IMR-90 (cell line): ENCODE results near the gene TARBP2. TPM values are rescaled to one million over a fixed set of nuclear protein-coding genes. Genes with fewer than 3 reads are reported as not detected.

ENCODE experiments used
- ATAC-seq: fragments of 200-7000 bp; cut with Tn5 transposase; 2 replicates; pipeline ENCODE4 v1.9.1; 2020; ENCODE audit warnings: low read depth, mild to moderate bottlenecking, moderate library complexity
- BruUV-seq: library from RNA; stranded (reverse); fragments of 400-500 nt; replicated peaks from 2 replicates; lab custom pipeline; 2021; lab: Mats Ljungman, UMichigan
- CTCF ChIA-PET: fragments of 300-600 bp; formaldehyde crosslinking; extraction: SDS; loops from one replicate; lab custom pipeline; 2021; ENCODE audit warnings: antibody characterized with exemption; lab: Yijun Ruan, JAX
- POLR2A ChIA-PET: fragments of 300-600 bp; sonication (Branson Sonifier 250); formaldehyde crosslinking; loops from one replicate; lab custom pipeline; 2022; ENCODE audit warnings: antibody characterized with exemption; ENCODE audit not compliant: unreplicated experiment; lab: Charles Lee
- DNase-seq: peaks from one replicate; pipeline ENCODE4 v3.0.0; 2013
- H2AFZ ChIP-seq: replicated peaks from 2 replicates; pipeline ENCODE3; 2013; ENCODE audit warnings: low read length, mild to moderate bottlenecking; ENCODE audit not compliant: poor library complexity
- H2AK5ac ChIP-seq: 2 replicates; pipeline ENCODE4 v1.6.1; 2013; ENCODE audit warnings: low read depth, low read length, inconsistent platforms
- H2AK9ac ChIP-seq: replicated peaks from 2 replicates; pipeline ENCODE3; 2013; ENCODE audit warnings: mild to moderate bottlenecking, low read depth, low read length, moderate library complexity; ENCODE audit not compliant: poor library complexity
- H2BK120ac ChIP-seq: 2 replicates; pipeline ENCODE4 v1.6.1; 2013; ENCODE audit warnings: low read depth, low read length, inconsistent platforms
- H2BK15ac ChIP-seq: 3 replicates; pipeline ENCODE4 v1.6.1; 2013; ENCODE audit warnings: low read depth, low read length, inconsistent platforms
- H2BK20ac ChIP-seq: 2 replicates; pipeline ENCODE4 v1.6.1; 2013; ENCODE audit warnings: low read depth, mild to moderate bottlenecking, inconsistent platforms, low read length, moderate library complexity
- H2BK5ac ChIP-seq: 2 replicates; pipeline ENCODE4 v1.6.1; 2013; ENCODE audit warnings: mild to moderate bottlenecking, low read depth, low read length, inconsistent platforms; ENCODE audit not compliant: poor library complexity, severe bottlenecking
- H3K14ac ChIP-seq: replicated peaks from 2 replicates; pipeline ENCODE4 v1.6.1; 2013; ENCODE audit warnings: low read depth, low read length, inconsistent platforms
- H3K18ac ChIP-seq: 2 replicates; pipeline ENCODE4 v1.6.1; 2013; ENCODE audit warnings: low read depth, low read length, control low read depth
- H3K23ac ChIP-seq: 2 replicates; pipeline ENCODE4 v1.6.1; 2013; ENCODE audit warnings: low read depth, low read length, inconsistent platforms
- H3K27ac ChIP-seq: 2 replicates; pipeline ENCODE4 v1.5.1; 2013; ENCODE audit warnings: mild to moderate bottlenecking, control low read depth, low read length; ENCODE audit not compliant: insufficient read depth
- H3K27me3 ChIP-seq: 2 replicates; pipeline ENCODE4 v1.6.1; 2013; ENCODE audit warnings: low read length; ENCODE audit not compliant: control insufficient read depth, insufficient read depth
- H3K36me3 ChIP-seq: 2 replicates; pipeline ENCODE4 v1.6.1; 2013; ENCODE audit warnings: low read length, mixed read lengths; ENCODE audit not compliant: control insufficient read depth, insufficient read depth
- H3K4ac ChIP-seq: 2 replicates; pipeline ENCODE4 v1.6.1; 2013; ENCODE audit warnings: low read depth, low read length, inconsistent platforms
- H3K4me1 ChIP-seq: 2 replicates; pipeline ENCODE4 v1.6.1; 2013; ENCODE audit warnings: low read length, mixed read lengths; ENCODE audit not compliant: control insufficient read depth, insufficient read depth
- H3K4me2 ChIP-seq: 2 replicates; pipeline ENCODE4 v1.6.1; 2013; ENCODE audit warnings: low read depth, mild to moderate bottlenecking, control low read depth, low read length, moderate library complexity
- H3K4me3 ChIP-seq: 2 replicates; pipeline ENCODE4 v1.5.1; 2013; ENCODE audit warnings: low read depth, mild to moderate bottlenecking, control low read depth, low read length, moderate library complexity; ENCODE audit not compliant: insufficient read depth
- H3K56ac ChIP-seq: 2 replicates; pipeline ENCODE4 v1.6.1; 2013; ENCODE audit warnings: low read length, inconsistent platforms; ENCODE audit not compliant: insufficient read depth; ENCODE audit errors: extremely low read depth
- H3K79me1 ChIP-seq, 2 experiments: 2 replicates each; pipeline ENCODE4 v1.6.1; 2013; ENCODE audit warnings: low read length in 2 of 2, inconsistent platforms in 1 of 2, low read depth in 1 of 2
- H3K9ac ChIP-seq: 2 replicates; pipeline ENCODE4 v1.6.1; 2013; ENCODE audit warnings: low read depth, low read length, control low read depth
- H3K9me1 ChIP-seq: 2 replicates; pipeline ENCODE4 v1.6.1; 2013; ENCODE audit warnings: low read length, inconsistent platforms; ENCODE audit not compliant: insufficient read depth
- H3K9me3 ChIP-seq: 2 replicates; pipeline ENCODE4 v1.6.1; 2013; ENCODE audit warnings: low read length; ENCODE audit not compliant: control insufficient read depth, insufficient read depth
- H4K20me1 ChIP-seq: 2 replicates; pipeline ENCODE4 v1.6.1; 2013; ENCODE audit warnings: low read length, inconsistent platforms; ENCODE audit not compliant: insufficient read depth
- H4K5ac ChIP-seq: 2 replicates; pipeline ENCODE4 v1.6.1; 2013; ENCODE audit warnings: mild to moderate bottlenecking, low read depth, low read length, control low read depth
- H4K8ac ChIP-seq, 2 experiments: 2 replicates each; pipeline ENCODE4 v1.6.1; 2013; ENCODE audit warnings: low read depth in 2 of 2, low read length in 2 of 2, control low read depth in 1 of 2, inconsistent platforms in 1 of 2
- H4K91ac ChIP-seq: 2 replicates; pipeline ENCODE4 v1.6.1; 2013; ENCODE audit warnings: low read depth, low read length, inconsistent platforms; ENCODE audit not compliant: insufficient read depth
- MAFK ChIP-seq: IDR thresholded peaks from 2 replicates; pipeline ENCODE4 v1.6.1; 2012; ENCODE audit warnings: low read depth, low read length, improper control_type of control experiment
- MXI1 ChIP-seq: IDR thresholded peaks from 2 replicates; pipeline ENCODE4 v1.6.1; 2012; ENCODE audit warnings: low read depth, mild to moderate bottlenecking, low read length, moderate library complexity, borderline replicate concordance
- RAD21 ChIP-seq: IDR thresholded peaks from 2 replicates; pipeline ENCODE4 v1.6.1; 2012; ENCODE audit warnings: low read length, improper control_type of control experiment
- RFX5 ChIP-seq: IDR thresholded peaks from 2 replicates; pipeline ENCODE4 v1.8.0; 2012; ENCODE audit warnings: low read depth, mild to moderate bottlenecking, low read length, moderate library complexity
- WGBS, 2 experiments: methylation state at CpG; one replicate each; pipeline versions ENCODE4 v1.1.5 to v1.1.7; 2013; ENCODE audit warnings: missing lambda C conversion rate in 2 of 2; ENCODE audit not compliant: insufficient read length in 1 of 2; ENCODE audit errors: extremely low coverage in 2 of 2; 5-methylcytosine and 5-hydroxymethylcytosine counted together
- dilution Hi-C: fragments of 300-500 bp; cut with HindIII; formaldehyde crosslinking; loops from one replicate; pipeline ENCODE4 v1.14.3; 2018; ENCODE audit warnings: low sequenced_read_pairs; ENCODE audit not compliant: unreplicated experiment
- in situ Hi-C: fragments of 300-500 bp; cut with MboI; formaldehyde crosslinking; loops from 3 replicates; pipeline ENCODE4 v1.14.3; 2019; ENCODE audit warnings: low sequenced_read_pairs, inconsistent platforms, mixed read lengths
- intact Hi-C: fragments of 100-400 bp; cut with micrococcal nuclease; formaldehyde crosslinking; loops from 2 replicates; pipeline ENCODE4 v1.10.0; 2022
- polyA plus RNA-seq, 3 experiments: library from polyadenylated mRNA; depleted of rRNA; stranded (reverse); fragments of >200 nt; gene quantifications; 2 replicates each; pipeline ENCODE4 v1.2.3, GENCODE V29; 2012; ENCODE audit warnings: low replicate concordance in 1 of 3
- total RNA-seq: library from RNA; depleted of rRNA; stranded (reverse); fragments of >200 nt; gene quantifications from 2 replicates; pipeline ENCODE4 v1.2.3, GENCODE V29; 2012
- TF ChIP-seq, protein P1 (sequence below): fragments of 150-350 bp; IDR thresholded peaks from 2 replicates; pipeline ENCODE4 v1.6.1; 2016; ENCODE audit warnings: low read depth, mild to moderate bottlenecking, low read length, moderate library complexity, borderline replicate concordance

TARBP2 gene
- total and polyA plus RNA-seq, 2 of the 4 experiments (the other 2 are of a cell fraction) = 27.4 to 46.1 TPM

DNA sequence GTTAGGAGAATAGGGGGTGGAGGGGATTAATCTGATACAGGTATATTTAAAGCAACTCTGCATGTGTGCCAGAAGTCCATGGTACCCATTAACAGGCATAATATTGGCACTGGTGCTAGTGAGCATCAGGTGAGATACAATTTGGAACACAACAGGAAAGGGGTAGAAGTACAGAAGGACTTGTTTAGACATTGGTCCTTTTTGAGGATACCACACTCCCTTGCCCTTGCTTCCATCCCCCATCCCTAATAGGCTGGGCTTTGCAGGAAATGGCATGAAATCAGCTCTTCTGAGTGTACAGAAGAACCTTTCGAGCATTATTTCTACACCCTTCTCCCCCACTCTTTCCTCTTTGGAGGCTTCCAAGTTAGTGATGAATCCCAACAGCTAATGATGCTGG, 32.8 kb upstream of the TARBP2 start:
- DNase-seq = no peak
- no CpG with 5 or more reads among the region's 1 CpG for WGBS, 2 experiments
- H3K56ac ChIP-seq = no peak overlapping the region
- TF ChIP-seq RAD21 (no peak), MXI1 (no peak), RFX5 (no peak), MAFK (no peak)
- TF ChIP-seq, protein P1, sequence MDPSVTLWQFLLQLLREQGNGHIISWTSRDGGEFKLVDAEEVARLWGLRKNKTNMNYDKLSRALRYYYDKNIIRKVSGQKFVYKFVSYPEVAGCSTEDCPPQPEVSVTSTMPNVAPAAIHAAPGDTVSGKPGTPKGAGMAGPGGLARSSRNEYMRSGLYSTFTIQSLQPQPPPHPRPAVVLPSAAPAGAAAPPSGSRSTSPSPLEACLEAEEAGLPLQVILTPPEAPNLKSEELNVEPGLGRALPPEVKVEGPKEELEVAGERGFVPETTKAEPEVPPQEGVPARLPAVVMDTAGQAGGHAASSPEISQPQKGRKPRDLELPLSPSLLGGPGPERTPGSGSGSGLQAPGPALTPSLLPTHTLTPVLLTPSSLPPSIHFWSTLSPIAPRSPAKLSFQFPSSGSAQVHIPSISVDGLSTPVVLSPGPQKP = no peak
- peaks cover 84% of the 10 kb centered on the region for H3K36me3 ChIP-seq
- H3K4ac ChIP-seq = no peak overlapping the region
- H2BK120ac ChIP-seq = no peak overlapping the region
- H2AK9ac ChIP-seq = no peak overlapping the region
- H3K79me1 ChIP-seq = peaks cover 40 to 73% of the 10 kb centered on the region in 2 experiments
- TSS peak; percentile 49 for BruUV-seq
- no peak overlapping the region for H3K14ac ChIP-seq
- intact Hi-C loops (no loop called here), in situ Hi-C loops (no loop called here), dilution Hi-C loops (no loop called here)
- no peak overlapping the region for H2BK15ac ChIP-seq
- no peak overlapping the region for H2BK20ac ChIP-seq
- no peaks in the 10 kb centered on the region for H3K9me3 ChIP-seq
- no peak overlapping the region for H2AFZ ChIP-seq
- CTCF ChIA-PET = interaction anchor here (0.6 kb wide), 1 partner anchor 11 kb away, joined by 3 read pairs; no protein-coding TSS in a partner anchor
- H3K4me3 ChIP-seq = no peak overlapping the region
- H3K18ac ChIP-seq = no peak overlapping the region
- no peaks in the 10 kb centered on the region for H3K27me3 ChIP-seq
- H3K9ac ChIP-seq = no peak overlapping the region
- H2AK5ac ChIP-seq = no peak overlapping the region
- H3K23ac ChIP-seq = no peak overlapping the region
- POLR2A ChIA-PET = no interaction called here
- H3K4me1 ChIP-seq = peaks cover 5% of the 10 kb centered on the region; the same call in 1 of the 2 replicates
- no peak overlapping the region for H2BK5ac ChIP-seq
- no peak overlapping the region for H4K8ac ChIP-seq
- no peak overlapping the region for H3K4me2 ChIP-seq
- no peak overlapping the region for H4K91ac ChIP-seq
- H4K20me1 ChIP-seq = peaks cover 82% of the 10 kb centered on the region
- no peak for ATAC-seq
- H3K27ac ChIP-seq = no peak overlapping the region
- H3K9me1 ChIP-seq = no peaks in the 10 kb centered on the region; the same call in 1 of the 2 replicates
- H4K5ac ChIP-seq = no peak overlapping the region
